Panc1 (cell line): Measurements from ENCODE around the gene ZG16. TPM values are rescaled to one million over a fixed set of nuclear protein-coding genes. Genes with fewer than 3 reads are reported as not detected.
"Not testable (repeated sequence)": the region's sequence is repeated elsewhere in the genome, so short reads cannot be mapped to it uniquely, and the experiment has no call there.

Experiments used
- ATAC-seq: fragments of 200-7000 bp; cut with Tn5 transposase; 2 replicates; pipeline ENCODE4 v1.9.1; 2020; ENCODE audit warnings: mild to moderate bottlenecking, moderate library complexity
- BruUV-seq: library from RNA; stranded (reverse); fragments of 400-500 nt; replicated peaks from 2 replicates; lab custom pipeline; 2021; lab: Mats Ljungman, UMichigan
- CTCF ChIA-PET: fragments of 300-600 bp; sonication (Branson Sonifier 250); formaldehyde crosslinking; loops from one replicate; lab custom pipeline; 2022; ENCODE audit warnings: antibody characterized with exemption; lab: Charles Lee
- POLR2A ChIA-PET: fragments of 300-600 bp; sonication (Branson Sonifier 250); formaldehyde crosslinking; loops from one replicate; lab custom pipeline; 2022; ENCODE audit warnings: antibody characterized with exemption; lab: Charles Lee
- DNase-seq: peaks from one replicate; pipeline ENCODE4 v3.0.0-alpha.2; 2010; ENCODE audit warnings: low read depth, low spot score
- H3K27ac ChIP-seq: 2 replicates; pipeline ENCODE4 v1.5.1; 2011; ENCODE audit warnings: mild to moderate bottlenecking, low read length, inconsistent platforms
- H3K27me3 ChIP-seq: fragments of 200-500 bp; sonication (Bioruptor generic); 2 replicates; pipeline ENCODE4 v1.6.0; 2014; ENCODE audit warnings: low read length, inconsistent platforms; ENCODE audit not compliant: control insufficient read depth, insufficient read depth
- H3K36me3 ChIP-seq: fragments of 200-500 bp; sonication (Bioruptor generic); 2 replicates; pipeline ENCODE4 v1.5.1; 2014; ENCODE audit warnings: inconsistent platforms, mild to moderate bottlenecking, low read length, moderate library complexity; ENCODE audit not compliant: control insufficient read depth, insufficient read depth
- H3K4me1 ChIP-seq: 2 replicates; pipeline ENCODE4 v1.5.1; 2011; ENCODE audit warnings: inconsistent platforms, mild to moderate bottlenecking, low read length, moderate library complexity; ENCODE audit not compliant: control insufficient read depth, insufficient read depth
- H3K4me3 ChIP-seq, 2 experiments: 2 replicates each; pipeline ENCODE4 v1.5.1; 2011 to 2012; ENCODE audit warnings: low read depth in 2 of 2, low read length in 2 of 2, mild to moderate bottlenecking in 2 of 2, inconsistent platforms in 1 of 2, moderate library complexity in 1 of 2
- H3K9me3 ChIP-seq: fragments of 200-500 bp; sonication (Bioruptor generic); 2 replicates; pipeline ENCODE4 v1.5.1; 2014; ENCODE audit warnings: low read depth, mild to moderate bottlenecking, inconsistent platforms, low read length, moderate library complexity; ENCODE audit not compliant: control insufficient read depth, insufficient read depth
- CTCF ChIP-seq: fragments of 450-650 bp; IDR thresholded peaks from 2 replicates; pipeline ENCODE4 v1.5.1; 2017; ENCODE audit warnings: mild to moderate bottlenecking
- POLR2AphosphoS5 ChIP-seq: IDR thresholded peaks from 2 replicates; pipeline ENCODE4 v1.6.1; 2012; ENCODE audit warnings: mild to moderate bottlenecking, low read depth, low read length, moderate library complexity
- REST ChIP-seq, 2 experiments: IDR thresholded peaks; 2 replicates each; pipeline ENCODE4 v1.6.1; 2011 to 2012; ENCODE audit warnings: low read depth in 2 of 2, control low read depth in 1 of 2, low read length in 1 of 2, mild to moderate bottlenecking in 1 of 2, moderate library complexity in 1 of 2; ENCODE audit not compliant: insufficient read depth in 1 of 2
- SIN3A ChIP-seq: IDR thresholded peaks from 2 replicates; pipeline ENCODE4 v1.6.1; 2012; ENCODE audit warnings: low read depth, mild to moderate bottlenecking, low read length, moderate library complexity, borderline replicate concordance; ENCODE audit not compliant: insufficient read depth
- TCF7L2 ChIP-seq: IDR thresholded peaks from 2 replicates; pipeline ENCODE4 v1.6.1; 2011; ENCODE audit warnings: mild to moderate bottlenecking, low read depth, low read length, inconsistent platforms
- in situ Hi-C: cut with HindIII; loops from 2 replicates; pipeline ENCODE4 v1.10.0; 2016; ENCODE audit warnings: low sequenced_read_pairs, low pct_unique_long_range_greater_than_20kb
- intact Hi-C: fragments of 100-400 bp; cut with micrococcal nuclease; formaldehyde crosslinking; loops from one replicate; pipeline ENCODE4 v1.10.0; 2022; ENCODE audit not compliant: unreplicated experiment
- total RNA-seq: library from RNA; stranded (reverse); gene quantifications from one replicate; pipeline ENCODE4 v1.2.1, GENCODE V29; 2021; ENCODE audit not compliant: unreplicated experiment

The ZG16 gene
- total RNA-seq, 1 experiment from 2014 or later = not detected

GRCh38 chr16:29784157-29784556, 6.1 kb downstream of the ZG16 start:
- no peaks in the 10 kb centered on the region for H3K36me3 ChIP-seq
- ATAC-seq = no peak

GRCh38 chr16:29784901-29785500, 6.9 kb downstream of the ZG16 start:
- H3K9me3 ChIP-seq = no peaks in the 10 kb centered on the region
- in situ Hi-C loops (no loop called here), intact Hi-C loops (no loop called here)
- no TSS peak for BruUV-seq
- H3K36me3 ChIP-seq = no peaks in the 10 kb centered on the region
- ChIA-PET POLR2A (no interaction called here), CTCF (interaction anchor here (0.6 to 1.2 kb wide), 5 partner anchors 12 to 95 kb away, joined by 3 to 4 read pairs (median 3); no protein-coding TSS in a partner anchor)
- DNase-seq (no peak), ATAC-seq (peak; percentile 91)
- TF ChIP-seq REST (IDR thresholded peaks at IDR 0.05; ENCODE audit: insufficient read depth in 1 of 2, low read depth in 2 of 2, low read length in 1 of 2) (peak in 1 of 2 experiments; percentile 43; a peak in 1 of 4 replicates), CTCF (peak; percentile 90), POLR2AphosphoS5 (no peak), TCF7L2 (no peak), SIN3A (no peak)
- peak overlapping the region in 1 of 2 experiments; percentile 24; a peak in 1 of 4 replicates for H3K4me3 ChIP-seq
- peak overlapping the region; percentile 60 for H3K27ac ChIP-seq
- no peaks in the 10 kb centered on the region for H3K4me1 ChIP-seq
- no peaks in the 10 kb centered on the region for H3K27me3 ChIP-seq

More at GRCh38 chr16:29784157-29784556, 6.1 kb downstream of the ZG16 start:
- no peaks in the 10 kb centered on the region for H3K4me1 ChIP-seq
- H3K4me3 ChIP-seq = no peak overlapping the region
- TF ChIP-seq SIN3A (no peak), REST (IDR thresholded peaks at IDR 0.05; ENCODE audit: insufficient read depth in 1 of 2, low read depth in 2 of 2, low read length in 1 of 2) (no peak), POLR2AphosphoS5 (no peak), TCF7L2 (no peak), CTCF (no peak)
- in situ Hi-C loops (no loop called here), intact Hi-C loops (no loop called here)
- DNase-seq = no peak
- POLR2A ChIA-PET = no interaction called here
- no peak overlapping the region for H3K27ac ChIP-seq
- CTCF ChIA-PET = interaction anchor here (0.6 to 1.2 kb wide), 5 partner anchors 11 to 94 kb away, joined by 3 to 4 read pairs (median 3); no protein-coding TSS in a partner anchor
- no TSS peak for BruUV-seq
- H3K27me3 ChIP-seq = no peaks in the 10 kb centered on the region
- no peaks in the 10 kb centered on the region for H3K9me3 ChIP-seq

GRCh38 chr16:29787155-29787554, 9.1 kb downstream of the ZG16 start:
- ATAC-seq, H3K36me3 ChIP-seq, CTCF ChIA-PET, H3K9me3 ChIP-seq, H3K27me3 ChIP-seq, BruUV-seq, H3K4me1 ChIP-seq, in situ Hi-C loops, intact Hi-C loops, DNase-seq, POLR2A ChIA-PET, H3K4me3 ChIP-seq, H3K27ac ChIP-seq: not testable (repeated sequence)
